Stimulated activated CD8-positive, alpha-beta memory T cell treated with anti-CD3 and anti-CD28 coated beads, Interleukin-7, amount 100 ng/mL, for 24 hours (primary cell): ENCODE measurements around the gene ACTN1.

Experiments
- DNase-seq: peaks from one replicate; pipeline ENCODE4 v3.0.0-alpha.2; 2020; ENCODE audit warnings: low read depth

ACTN1 gene

DNA sequence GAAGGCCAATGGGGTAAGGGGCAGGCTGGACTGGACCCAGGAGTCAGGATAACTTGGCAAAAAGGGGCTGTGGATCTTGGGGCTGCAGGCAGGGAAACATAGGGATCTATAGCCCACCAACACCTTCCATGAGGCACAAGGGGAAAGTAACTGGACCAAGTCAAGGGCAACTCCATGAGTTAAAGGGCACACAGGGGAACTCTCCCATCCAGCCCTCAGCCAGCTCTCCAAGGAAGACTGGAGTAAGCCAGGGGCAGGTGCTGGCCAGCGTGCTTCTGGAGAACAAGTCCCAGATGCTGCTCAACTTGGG is 154.9 kb downstream of the ACTN1 start:
- no peak for DNase-seq
